Measurements from ENCODE around the gene ITPR3.

DNA sequence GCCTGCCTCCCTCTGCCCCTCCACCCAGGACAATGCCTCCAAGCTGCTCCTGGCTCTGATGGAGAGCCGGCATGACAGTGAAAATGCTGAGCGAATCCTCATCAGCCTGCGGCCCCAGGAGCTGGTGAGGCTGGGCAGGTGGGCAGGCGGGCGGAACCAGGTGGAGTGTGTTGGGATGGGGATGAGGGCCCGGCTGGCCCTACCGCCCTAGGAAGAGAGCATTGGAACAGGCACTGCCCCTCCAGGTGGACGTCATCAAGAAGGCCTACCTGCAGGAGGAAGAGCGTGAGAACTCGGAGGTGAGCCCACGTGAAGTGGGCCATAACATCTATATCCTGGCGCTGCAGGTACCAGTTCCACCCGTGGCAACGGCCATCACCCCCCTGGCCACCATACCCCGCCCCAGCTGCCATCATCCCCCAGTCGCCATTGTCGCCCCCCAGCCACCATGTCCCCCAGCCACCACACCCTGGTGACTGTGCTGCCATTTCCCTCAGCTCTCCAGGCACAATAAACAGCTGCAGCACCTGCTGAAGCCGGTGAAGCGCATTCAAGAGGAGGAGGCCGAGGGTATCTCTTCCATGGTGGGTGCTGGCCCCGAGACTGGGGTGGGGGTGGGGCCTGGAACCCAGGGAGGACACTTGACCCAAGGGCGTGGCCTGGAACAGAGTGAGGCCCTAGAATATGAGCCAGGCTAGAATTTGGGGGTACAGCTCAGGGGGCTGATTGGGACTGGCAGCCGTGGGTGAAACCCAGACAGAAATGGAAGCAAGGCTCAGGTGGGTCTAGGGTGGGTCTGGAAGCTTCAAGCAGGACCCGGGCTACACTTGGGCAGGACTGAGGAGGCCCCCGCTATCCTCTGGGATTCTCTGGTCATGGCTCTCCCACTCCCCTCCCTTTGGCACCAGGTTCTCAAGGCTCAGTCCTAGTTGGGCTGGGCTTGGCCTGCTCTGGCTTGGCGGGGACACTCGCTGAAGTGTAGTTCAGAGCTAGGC is 66.2 kb downstream of the ITPR3 start:
- no peak for TF ChIP-seq SIN3A (IDR thresholded peaks at IDR 0.05; ENCODE audit: low read depth)
- no peak for TF ChIP-seq POLR2A (IDR thresholded peaks at IDR 0.05; ENCODE audit: borderline replicate concordance, extremely low read depth, insufficient read depth, insufficient read length)
- TF ChIP-seq TCF7L2 (IDR thresholded peaks at IDR 0.05; ENCODE audit: borderline replicate concordance, extremely low read depth, insufficient read depth, insufficient read length) = no peak
- TF ChIP-seq, protein P1, sequence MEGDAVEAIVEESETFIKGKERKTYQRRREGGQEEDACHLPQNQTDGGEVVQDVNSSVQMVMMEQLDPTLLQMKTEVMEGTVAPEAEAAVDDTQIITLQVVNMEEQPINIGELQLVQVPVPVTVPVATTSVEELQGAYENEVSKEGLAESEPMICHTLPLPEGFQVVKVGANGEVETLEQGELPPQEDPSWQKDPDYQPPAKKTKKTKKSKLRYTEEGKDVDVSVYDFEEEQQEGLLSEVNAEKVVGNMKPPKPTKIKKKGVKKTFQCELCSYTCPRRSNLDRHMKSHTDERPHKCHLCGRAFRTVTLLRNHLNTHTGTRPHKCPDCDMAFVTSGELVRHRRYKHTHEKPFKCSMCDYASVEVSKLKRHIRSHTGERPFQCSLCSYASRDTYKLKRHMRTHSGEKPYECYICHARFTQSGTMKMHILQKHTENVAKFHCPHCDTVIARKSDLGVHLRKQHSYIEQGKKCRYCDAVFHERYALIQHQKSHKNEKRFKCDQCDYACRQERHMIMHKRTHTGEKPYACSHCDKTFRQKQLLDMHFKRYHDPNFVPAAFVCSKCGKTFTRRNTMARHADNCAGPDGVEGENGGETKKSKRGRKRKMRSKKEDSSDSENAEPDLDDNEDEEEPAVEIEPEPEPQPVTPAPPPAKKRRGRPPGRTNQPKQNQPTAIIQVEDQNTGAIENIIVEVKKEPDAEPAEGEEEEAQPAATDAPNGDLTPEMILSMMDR (IDR thresholded peaks at IDR 0.05 in 2 of 3, conservative IDR thresholded peaks at IDR 0.05 in 1 of 3; ENCODE audit: borderline replicate concordance in 1 of 3, insufficient read depth in 1 of 3, low read depth in 2 of 3, low read length in 2 of 3) = no peak
- TF ChIP-seq POLR2AphosphoS5 (IDR thresholded peaks at IDR 0.05; ENCODE audit: low read depth, low read length) = no peak
- TF ChIP-seq, protein P2, sequence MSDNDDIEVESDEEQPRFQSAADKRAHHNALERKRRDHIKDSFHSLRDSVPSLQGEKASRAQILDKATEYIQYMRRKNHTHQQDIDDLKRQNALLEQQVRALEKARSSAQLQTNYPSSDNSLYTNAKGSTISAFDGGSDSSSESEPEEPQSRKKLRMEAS (IDR thresholded peaks at IDR 0.05) = no peak
- TF ChIP-seq ZNF274 (IDR thresholded peaks at IDR 0.05; ENCODE audit: low read depth, low read length) = no peak
- TF ChIP-seq, protein P3, sequence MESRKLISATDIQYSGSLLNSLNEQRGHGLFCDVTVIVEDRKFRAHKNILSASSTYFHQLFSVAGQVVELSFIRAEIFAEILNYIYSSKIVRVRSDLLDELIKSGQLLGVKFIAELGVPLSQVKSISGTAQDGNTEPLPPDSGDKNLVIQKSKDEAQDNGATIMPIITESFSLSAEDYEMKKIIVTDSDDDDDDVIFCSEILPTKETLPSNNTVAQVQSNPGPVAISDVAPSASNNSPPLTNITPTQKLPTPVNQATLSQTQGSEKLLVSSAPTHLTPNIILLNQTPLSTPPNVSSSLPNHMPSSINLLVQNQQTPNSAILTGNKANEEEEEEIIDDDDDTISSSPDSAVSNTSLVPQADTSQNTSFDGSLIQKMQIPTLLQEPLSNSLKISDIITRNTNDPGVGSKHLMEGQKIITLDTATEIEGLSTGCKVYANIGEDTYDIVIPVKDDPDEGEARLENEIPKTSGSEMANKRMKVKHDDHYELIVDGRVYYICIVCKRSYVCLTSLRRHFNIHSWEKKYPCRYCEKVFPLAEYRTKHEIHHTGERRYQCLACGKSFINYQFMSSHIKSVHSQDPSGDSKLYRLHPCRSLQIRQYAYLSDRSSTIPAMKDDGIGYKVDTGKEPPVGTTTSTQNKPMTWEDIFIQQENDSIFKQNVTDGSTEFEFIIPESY (IDR thresholded peaks at IDR 0.05; ENCODE audit: extremely low read depth, insufficient replicate concordance, low read length) = no peak
- TF ChIP-seq ZFX (IDR thresholded peaks at IDR 0.05) = no peak
- no peak for TF ChIP-seq RAD21 (IDR thresholded peaks at IDR 0.05; ENCODE audit: low read depth)
- TF ChIP-seq JUND (IDR thresholded peaks at IDR 0.05) = no peak
